Airway epithelial cell (primary cell): ENCODE data around the gene NR4A2. TPM values are rescaled to one million over a fixed set of nuclear protein-coding genes. Genes with fewer than 3 reads are reported as not detected.

Experiments used
- total RNA-seq: library from RNA; depleted of rRNA; stranded (reverse); fragments of >200 nt; gene quantifications from 2 replicates; pipeline ENCODE4 v1.2.3, GENCODE V29; 2015

The NR4A2 gene
- total RNA-seq: 0.84 and 2.1 TPM in 2 replicates

GRCh38 chr2:156332534-156333273 is at the start of gene NR4A2:
NR4A2 (minus strand) TSS chr2:156332721; CDS start chr2:156330186, 2,535 bp downstream.

Other genes with a start within 250 kb of the NR4A2 start
- gene GPD2, start 103.7 kb upstream of the NR4A2 start, total RNA-seq: 76.1 and 87.0 TPM in 2 replicates